Right cardiac atrium (tissue), 5 donors: ENCODE data around the gene NGB. TPM values are rescaled to one million over a fixed set of nuclear protein-coding genes. Genes with fewer than 3 reads are reported as not detected.

ENCODE experiments used
- ATAC-seq, 2 donors: fragments of 200-7000 bp; cut with Tn5 transposase; one replicate each; pipeline versions ENCODE4 v1.8.0 to v1.9.1; 2020; ENCODE audit warnings: moderate library complexity in 2 of 2, mild to moderate bottlenecking in 1 of 2
- DNase-seq, 3 donors: peaks; one replicate each; pipeline ENCODE4 v3.0.0-alpha.2; 2020
- H3K27ac ChIP-seq: one replicate; pipeline ENCODE4 v1.5.1; 2013; ENCODE audit warnings: mild to moderate bottlenecking, low read length, control low read depth, moderate library complexity
- H3K27me3 ChIP-seq: one replicate; pipeline ENCODE4 v1.6.1; 2013; ENCODE audit not compliant: control insufficient read depth, insufficient read depth
- H3K4me1 ChIP-seq: one replicate; pipeline ENCODE4 v1.6.1; 2013; ENCODE audit warnings: low read length; ENCODE audit not compliant: control insufficient read depth, insufficient read depth
- H3K4me3 ChIP-seq: one replicate; pipeline ENCODE4 v1.5.1; 2013; ENCODE audit warnings: low read length, control low read depth
- H3K9me3 ChIP-seq: one replicate; pipeline ENCODE4 v1.6.1; 2013; ENCODE audit warnings: low read length; ENCODE audit not compliant: control insufficient read depth
- WGBS: extraction: QIAGEN DNeasy Blood & Tissue Kit; methylation state at CpG from one replicate; pipeline ENCODE4 v1.1.7; 2013; 5-methylcytosine and 5-hydroxymethylcytosine counted together
- intact Hi-C, 4 donors: fragments of 100-400 bp; cut with DNase I; formaldehyde crosslinking; loops; one replicate each; pipeline versions ENCODE4 v1.11.0 to v1.14.0; 2022 to 2023
- polyA plus RNA-seq: library from polyadenylated mRNA; stranded (reverse); fragments of 200-250 nt; gene quantifications from one replicate; pipeline ENCODE4 v1.2.3, GENCODE V29; 2013
- total RNA-seq, 4 donors: library from RNA; stranded (reverse); fragmentation: NEBNext Ultra II Directional; extraction: Animal tissue kit (Norgen Biotek cat#: 25700); gene quantifications; one replicate each; pipeline ENCODE4 v1.2.1, GENCODE V29; 2021
- donor health status: healthy with polysubstance abuse.
- donor health status: DM: no; HTN: yes; CAD: no.
- donor health status: DM: no; HTN: no; CAD: no.
- donor health status: DM: no; HTN: yes; CAD: no; lungs with severe emphysema.
- donor health status: DM: yes; HTN: yes; CAD: no.

The NGB gene
- total and polyA plus RNA-seq, 5 donors, result not detected

DNA sequence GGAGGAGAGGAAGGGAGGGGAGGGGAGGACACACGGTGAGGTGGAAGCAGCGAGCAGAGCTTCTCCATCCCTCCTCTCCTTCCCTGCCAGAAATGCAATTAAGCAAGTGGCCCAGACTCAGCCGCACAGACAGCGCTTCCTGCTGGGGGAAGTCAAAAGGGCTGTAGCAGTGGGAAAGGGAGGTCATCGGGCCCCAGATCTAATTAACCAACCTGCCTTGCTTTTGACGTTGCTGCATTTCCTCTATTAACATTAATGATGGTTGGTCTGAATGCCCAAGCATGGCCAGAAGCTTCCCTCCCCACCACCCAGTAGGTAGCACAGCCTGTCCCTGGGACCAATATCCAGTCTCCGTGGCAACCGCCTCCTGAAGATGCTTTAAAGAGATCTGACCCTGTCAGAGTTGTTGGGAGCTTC lies 4.6 kb upstream of the NGB start:
- H3K4me1 ChIP-seq, result no peaks in the 10 kb centered on the region
- no peak for DNase-seq
- H3K9me3 ChIP-seq, result no peaks in the 10 kb centered on the region
- H3K27ac ChIP-seq, result no peak overlapping the region
- H3K27me3 ChIP-seq, result no peaks in the 10 kb centered on the region
- intact Hi-C loops, result no loop called here
- WGBS, result 54% methylated on average over 8 of the region's 8 CpGs
- ATAC-seq, result no peak
- no peak overlapping the region for H3K4me3 ChIP-seq

DNA sequence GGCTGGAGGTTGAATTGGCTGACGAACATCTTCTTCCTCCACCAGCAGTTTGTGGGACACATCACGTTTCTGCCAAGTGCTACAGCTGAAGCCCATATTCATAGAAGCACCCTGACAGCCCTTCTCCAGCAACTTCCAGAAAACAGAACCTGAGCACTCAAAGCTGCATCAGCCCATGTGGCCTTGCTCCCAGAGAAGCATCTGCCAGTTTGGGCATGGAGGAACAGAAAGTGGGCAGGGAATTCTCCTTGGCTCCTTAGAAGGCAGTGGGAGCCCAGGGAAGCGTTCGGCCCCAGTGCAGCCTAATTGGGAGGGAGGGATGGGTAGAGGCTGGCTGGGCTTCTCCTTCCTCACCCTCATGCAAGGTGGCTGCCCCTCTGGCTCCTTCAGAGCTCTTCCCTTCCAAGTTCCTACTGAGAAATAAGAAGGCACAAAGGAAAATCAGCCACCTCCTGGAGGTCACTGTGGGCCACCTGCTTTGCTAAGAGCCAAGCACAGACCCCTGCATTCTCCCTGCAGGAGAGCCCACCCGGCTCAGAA lies 4.1 kb upstream of the NGB start:
- no peak for DNase-seq
- H3K27me3 ChIP-seq, result no peaks in the 10 kb centered on the region
- WGBS, result 64% methylated on average over 5 of the region's 5 CpGs
- no peak overlapping the region for H3K27ac ChIP-seq
- ATAC-seq, result no peak
- intact Hi-C loops, result no loop called here
- H3K4me1 ChIP-seq, result no peaks in the 10 kb centered on the region
- no peak overlapping the region for H3K4me3 ChIP-seq
- no peaks in the 10 kb centered on the region for H3K9me3 ChIP-seq

DNA sequence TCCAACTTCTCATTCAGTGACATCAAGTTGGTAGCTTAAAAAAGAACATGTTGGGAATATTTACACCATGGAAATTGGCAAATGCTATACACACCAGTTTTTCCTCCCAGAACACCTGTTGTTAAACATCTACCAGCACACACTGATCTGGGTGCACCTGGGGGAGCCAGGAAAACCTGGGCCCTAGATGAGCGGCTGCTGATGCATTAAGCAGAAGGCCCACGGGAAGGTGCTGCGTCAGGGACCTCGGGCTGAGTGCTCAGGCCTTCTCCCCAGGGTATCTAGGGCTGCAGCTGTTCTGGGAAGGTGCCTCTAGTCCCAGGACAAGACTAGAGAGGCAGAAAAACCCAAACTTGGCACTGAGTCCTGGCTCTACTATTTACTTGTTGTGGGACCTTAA lies 2.8 kb upstream of the NGB start:
- Histone ChIP-seq H3K27ac (no peak overlapping the region), H3K4me1 (no peaks in the 10 kb centered on the region), H3K27me3 (no peaks in the 10 kb centered on the region), H3K9me3 (no peaks in the 10 kb centered on the region), H3K4me3 (no peak overlapping the region)
- intact Hi-C loops, result no loop called here
- 70% methylated on average over 4 of the region's 4 CpGs for WGBS
- ATAC-seq (no peak), DNase-seq (no peak)

DNA sequence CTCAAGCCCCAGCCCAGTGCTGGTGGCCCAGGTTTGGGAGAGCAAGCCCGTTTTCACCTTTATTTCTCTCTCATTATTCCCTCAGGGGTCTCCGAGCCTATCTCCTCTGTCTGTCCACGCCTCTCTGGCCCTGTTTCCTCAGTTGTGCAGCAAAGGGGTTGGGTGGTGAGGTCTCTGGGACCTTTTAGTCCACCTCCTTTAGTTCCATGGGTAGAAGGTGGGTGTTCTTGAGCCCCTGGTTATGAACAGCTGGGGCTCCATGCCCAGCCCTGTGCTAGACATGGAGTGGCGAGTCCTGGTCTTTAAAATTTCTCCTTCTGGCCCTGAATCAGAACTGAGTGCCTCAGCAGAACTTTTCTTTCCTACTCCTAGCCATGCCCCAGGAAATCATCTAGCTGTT lies 1.3 kb upstream of the NGB start:
- 81% methylated on average over 4 of the region's 4 CpGs for WGBS
- DNase-seq (no peak), ATAC-seq (no peak)
- no peak overlapping the region for H3K4me3 ChIP-seq
- H3K4me1 ChIP-seq, result no peaks in the 10 kb centered on the region
- H3K27ac ChIP-seq, result no peak overlapping the region
- H3K27me3 ChIP-seq, result no peaks in the 10 kb centered on the region
- intact Hi-C loops, result no loop called here
- H3K9me3 ChIP-seq, result peaks cover 8% of the 10 kb centered on the region

DNA sequence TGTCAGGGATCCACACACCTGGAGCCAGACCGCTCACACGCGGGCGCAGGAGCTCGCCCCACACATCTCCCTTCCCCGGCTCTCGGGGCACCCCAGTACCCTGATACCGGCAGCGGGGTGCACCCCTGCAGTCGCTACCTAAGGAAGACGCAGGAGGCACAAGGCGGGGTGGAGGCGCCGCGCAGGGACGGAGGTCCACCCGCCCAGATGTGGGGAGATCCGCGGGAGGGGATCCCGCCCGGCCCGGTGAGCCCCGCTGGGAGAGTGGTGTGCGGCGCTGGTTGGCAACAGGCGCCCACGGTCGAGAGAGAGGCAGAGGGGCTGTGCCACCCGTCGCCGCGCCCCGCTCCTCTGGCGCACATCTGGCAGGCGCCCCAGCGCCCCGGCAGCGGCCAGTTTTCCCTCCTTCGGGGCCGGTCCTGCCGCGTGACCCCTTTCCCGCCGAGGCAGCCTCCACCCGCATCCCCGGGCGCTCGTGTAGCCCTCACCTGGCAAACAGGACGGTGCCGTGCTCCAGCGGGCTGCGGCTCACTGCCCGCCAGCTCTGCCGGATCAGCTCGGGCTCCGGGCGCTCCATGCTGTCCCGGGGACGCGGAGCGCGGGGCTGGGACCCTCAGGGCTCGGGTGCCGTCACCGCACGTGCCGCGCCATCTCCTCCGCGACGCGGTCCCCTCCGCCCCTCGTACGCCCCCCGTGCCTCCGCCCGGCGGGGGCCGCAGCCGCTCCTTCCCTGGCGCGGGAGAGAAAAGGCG lies 469 bp downstream of the NGB start:
- intact Hi-C loops, result no loop called here
- ATAC-seq (no peak), DNase-seq (no peak)
- Histone ChIP-seq H3K4me3 (no peak overlapping the region), H3K27ac (no peak overlapping the region), H3K9me3 (peaks cover 8% of the 10 kb centered on the region), H3K4me1 (no peaks in the 10 kb centered on the region), H3K27me3 (no peaks in the 10 kb centered on the region)
- 3% methylated on average over 83 of the region's 84 CpGs for WGBS

DNA sequence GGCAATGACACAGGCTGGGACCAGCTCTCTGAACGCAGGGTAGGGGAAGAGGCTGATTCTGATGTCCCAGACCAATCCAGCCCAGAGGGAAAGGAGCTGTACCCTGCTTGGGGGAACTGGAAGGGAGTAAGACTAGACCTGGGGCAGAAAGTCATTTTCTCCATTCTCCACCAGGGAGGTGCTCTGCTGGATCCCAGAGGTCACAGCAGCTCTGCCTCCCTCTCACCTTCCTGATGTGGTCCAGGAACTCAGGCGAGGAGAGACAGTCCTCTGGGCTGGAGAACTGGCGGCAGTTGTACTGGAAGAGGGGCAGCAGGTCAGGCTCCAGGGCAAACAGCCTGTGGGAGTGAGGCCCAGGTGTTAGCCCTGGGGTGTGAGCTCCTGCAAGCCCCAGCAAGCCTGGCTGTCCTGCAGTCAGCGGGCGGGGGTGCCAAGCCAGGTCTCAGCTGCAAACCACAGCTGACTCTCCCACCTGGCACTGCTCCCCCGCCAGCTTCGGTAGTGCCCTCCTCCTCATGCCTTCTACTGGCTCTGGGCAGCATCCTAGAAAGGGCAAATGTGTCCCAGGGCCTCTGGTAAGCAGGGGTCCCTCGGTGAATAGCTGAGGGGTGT lies 1.9 kb downstream of the NGB start:
- H3K27ac ChIP-seq, result no peak overlapping the region
- ATAC-seq, result no peak
- no peak overlapping the region for H3K4me3 ChIP-seq
- DNase-seq, result no peak
- no peaks in the 10 kb centered on the region for H3K4me1 ChIP-seq
- H3K27me3 ChIP-seq, result no peaks in the 10 kb centered on the region
- H3K9me3 ChIP-seq, result peaks cover 8% of the 10 kb centered on the region
- WGBS, result 36% methylated on average over 8 of the region's 8 CpGs
- intact Hi-C loops, result no loop called here

DNA sequence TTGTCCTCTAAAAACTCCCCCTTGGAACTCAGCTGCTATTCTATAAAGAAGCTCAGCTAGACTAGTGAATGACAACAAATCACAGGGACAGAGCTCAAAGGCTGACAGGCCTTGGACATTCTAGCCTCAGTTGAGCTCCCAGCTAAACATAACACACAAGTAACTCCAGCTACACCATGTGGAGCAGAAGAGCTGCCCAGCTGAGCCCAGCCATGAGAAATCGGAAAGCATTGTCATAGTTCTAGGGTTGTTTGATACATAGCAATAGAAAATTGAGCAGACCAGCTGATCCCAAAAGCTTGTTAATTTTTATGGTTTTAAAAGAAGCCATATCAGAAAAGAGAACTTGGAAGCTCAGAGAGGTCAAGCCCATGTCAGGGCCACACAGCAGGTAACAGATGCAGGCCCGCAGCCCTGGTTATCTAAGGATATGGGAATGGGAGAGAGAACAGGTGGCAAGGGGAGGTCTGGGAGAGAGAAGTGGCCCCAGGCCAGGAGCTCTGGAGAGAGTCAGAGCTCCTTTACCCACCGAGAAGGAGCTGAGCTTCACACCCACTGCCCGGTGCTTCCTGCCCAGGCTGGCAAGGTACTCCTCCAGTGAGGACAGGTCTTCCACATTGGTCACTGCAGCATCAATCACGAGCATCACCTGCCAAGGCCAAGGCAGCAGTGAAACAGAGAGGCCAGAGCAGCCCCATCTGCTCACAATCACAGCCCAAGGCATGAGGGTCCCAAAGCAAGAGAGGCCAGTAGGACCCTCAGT lies 2.9 kb downstream of the NGB start:
- intact Hi-C loops, result no loop called here
- Histone ChIP-seq H3K4me1 (no peaks in the 10 kb centered on the region), H3K9me3 (peaks cover 8% of the 10 kb centered on the region), H3K4me3 (no peak overlapping the region), H3K27ac (no peak overlapping the region), H3K27me3 (no peaks in the 10 kb centered on the region)
- no peak for ATAC-seq
- DNase-seq, result no peak
- WGBS, result 86% methylated on average over 5 of the region's 5 CpGs

DNA sequence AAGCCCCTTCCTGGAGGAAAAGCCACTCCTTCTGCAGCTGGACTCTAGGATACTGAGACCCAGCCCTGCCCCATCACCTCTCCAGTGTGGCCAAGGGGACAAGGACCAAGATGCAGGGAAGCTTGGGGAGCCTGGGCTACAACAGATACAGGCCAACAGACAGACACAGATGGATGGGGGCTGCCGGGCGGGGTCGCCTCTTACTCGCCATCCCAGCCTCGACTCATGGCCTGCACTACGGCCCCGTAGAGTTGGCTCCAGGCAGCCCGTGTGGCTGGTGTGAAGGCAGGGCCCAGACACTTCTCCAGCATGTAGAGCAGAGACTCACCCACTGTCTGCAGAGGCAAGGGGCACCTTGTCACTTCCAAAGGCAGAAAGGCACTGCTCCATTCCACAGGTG lies 4.7 kb downstream of the NGB start:
- intact Hi-C loops, result no loop called here
- Histone ChIP-seq H3K9me3 (peaks cover 8% of the 10 kb centered on the region), H3K4me3 (no peak overlapping the region), H3K27me3 (no peaks in the 10 kb centered on the region), H3K4me1 (no peaks in the 10 kb centered on the region), H3K27ac (no peak overlapping the region)
- WGBS, result 86% methylated on average over 8 of the region's 8 CpGs
- no peak for DNase-seq
- ATAC-seq, result no peak

DNA sequence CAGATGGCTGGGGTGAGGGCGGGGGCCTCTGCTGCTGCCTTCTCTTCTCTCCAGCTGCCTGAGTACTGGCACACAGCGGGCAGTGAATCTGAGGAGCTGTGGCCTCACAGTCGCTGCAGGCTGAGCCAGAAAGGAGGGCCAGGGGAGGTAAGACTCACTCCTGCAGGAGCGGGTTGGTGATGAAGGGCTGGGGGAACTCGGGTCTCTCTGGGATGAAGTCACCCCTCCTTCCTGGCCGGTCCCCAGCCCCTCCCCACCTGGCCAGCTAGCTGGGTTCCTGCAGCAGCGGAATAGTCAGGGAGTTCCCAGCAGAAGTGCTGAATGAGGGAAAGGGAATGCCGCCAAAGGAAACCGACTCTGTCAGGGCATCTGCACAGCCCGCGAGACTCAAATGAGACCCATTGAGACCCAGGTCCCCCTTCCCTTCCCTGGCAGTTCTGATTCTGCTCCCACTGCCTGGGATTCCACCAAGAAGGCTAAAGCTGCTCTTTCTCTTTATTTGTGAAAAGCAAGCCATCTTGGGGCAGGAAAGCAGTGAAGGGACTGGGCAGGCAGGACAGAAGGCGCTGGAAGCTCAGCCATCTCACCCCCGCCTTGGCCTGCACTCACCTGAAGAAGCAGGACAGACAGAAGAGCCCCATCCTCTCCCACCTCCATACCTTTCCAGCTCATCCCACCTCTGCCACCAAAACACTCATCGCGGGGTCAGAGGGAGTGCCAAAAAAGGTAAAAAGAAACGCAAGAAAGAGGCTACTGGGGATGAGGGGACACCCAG lies 5.3 kb downstream of the NGB start:
- ATAC-seq (no peak), DNase-seq (no peak)
- 64% methylated on average over 16 of the region's 16 CpGs for WGBS
- intact Hi-C loops, result no loop called here
- Histone ChIP-seq H3K4me1 (no peaks in the 10 kb centered on the region), H3K27me3 (no peaks in the 10 kb centered on the region), H3K9me3 (peaks cover 8% of the 10 kb centered on the region), H3K4me3 (no peak overlapping the region), H3K27ac (no peak overlapping the region)

DNA sequence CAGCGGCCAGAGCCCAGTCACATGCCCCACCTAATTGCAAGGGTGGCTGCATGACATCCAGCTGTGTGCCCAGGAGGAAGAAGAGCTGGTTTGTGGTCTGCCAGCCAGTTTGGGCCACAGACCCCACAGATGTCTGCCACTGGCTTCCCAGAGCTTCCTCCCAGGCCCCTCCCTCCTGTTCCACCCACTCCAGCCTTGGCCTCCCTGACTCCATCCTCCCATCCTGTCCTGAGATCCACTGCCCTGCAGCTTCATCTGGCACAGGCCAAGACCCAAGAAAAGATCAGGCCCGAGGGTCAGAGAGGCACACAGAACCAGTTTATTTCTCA lies 5.9 kb downstream of the NGB start:
- no peaks in the 10 kb centered on the region for H3K4me1 ChIP-seq
- H3K27me3 ChIP-seq, result no peaks in the 10 kb centered on the region
- no peak for ATAC-seq
- no peak overlapping the region for H3K4me3 ChIP-seq
- intact Hi-C loops, result no loop called here
- WGBS, result 68% methylated on average over 2 of the region's 2 CpGs
- no peak for DNase-seq
- H3K9me3 ChIP-seq, result peaks cover 8% of the 10 kb centered on the region
- H3K27ac ChIP-seq, result no peak overlapping the region
